OCI-LY7 (cell line): ENCODE measurements around the gene TRIM52.

Experiments
- CTCF ChIP-seq: fragments of 200-600 bp; sonication (generic); conservative IDR thresholded peaks from 2 replicates; pipeline ENCODE4 v1.5.1; 2014; ENCODE audit warnings: mild to moderate bottlenecking, antibody characterized with exemption, low read length, moderate library complexity, mixed read lengths
- EZH2phosphoT487 ChIP-seq: fragments of 200-600 bp; sonication (generic); IDR thresholded peaks from 2 replicates; pipeline ENCODE4 v1.6.1; 2018; ENCODE audit warnings: low read depth, borderline replicate concordance, mild to moderate bottlenecking, mixed run types, antibody characterized with exemption, low read length, moderate library complexity, mixed read lengths

DNA sequence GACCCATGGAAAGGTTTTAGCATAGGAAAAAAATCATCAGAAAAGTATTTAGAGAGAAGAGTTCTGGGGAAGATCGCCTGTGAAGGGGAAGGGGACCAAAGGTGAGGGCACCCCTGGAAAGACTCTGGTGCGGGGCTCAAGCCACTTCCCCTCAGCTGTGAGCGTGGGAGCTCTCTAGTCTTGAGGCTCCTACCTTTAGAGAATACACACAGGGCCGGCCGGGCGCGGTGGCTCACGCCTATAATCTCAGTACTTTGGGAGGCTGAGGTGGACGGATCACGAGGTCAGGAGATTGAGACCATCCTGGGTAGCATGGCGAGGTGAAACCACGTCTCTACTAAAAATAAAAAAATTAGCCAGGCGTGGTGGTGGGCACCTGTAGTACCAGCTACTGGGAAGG is 30.9 kb downstream of the TRIM52 start:
- TF ChIP-seq CTCF: no peak
- TF ChIP-seq EZH2phosphoT487: no peak
